Hepatocyte (in vitro differentiated cells): ENCODE results near the gene BPIFB2.

Experiments used
- CTCF ChIP-seq: fragments of 200-600 bp; sonication (generic); IDR thresholded peaks from 2 replicates; pipeline ENCODE4 v1.5.1; 2016; ENCODE audit warnings: antibody characterized with exemption, mild to moderate bottlenecking; ENCODE audit not compliant: poor library complexity
- EZH2 ChIP-seq: fragments of 200-600 bp; sonication (generic); IDR thresholded peaks from 2 replicates; pipeline ENCODE4 v1.6.1; 2016; ENCODE audit warnings: antibody characterized with exemption, mild to moderate bottlenecking, borderline replicate concordance

GRCh38 chr20:32965115-32965514 lies 42.4 kb upstream of the BPIFB2 start:
- TF ChIP-seq CTCF (no peak), EZH2 (no peak)
